Superior temporal gyrus (tissue), 1 donor: ENCODE data around the gene PSG7.
"Not testable (repeated sequence)": the region's sequence is repeated elsewhere in the genome, so short reads cannot be mapped to it uniquely, and the experiment has no call there.

Experiments used
- DNase-seq: peaks from one replicate; pipeline ENCODE4 v3.0.0-alpha.2; 2016; ENCODE audit errors: extremely low spot score

Gene PSG7

GRCh38 chr19:42937107-42937506 lies at the start of gene PSG7:
Gene PSG7, minus strand, starts transcription at chr19:42937207. Its CDS starts 131 bp downstream, at chr19:42937076.
- not testable (repeated sequence) for DNase-seq

- no peak for DNase-seq
Measured at GRCh38 chr19:42985588-42985987, 48.6 kb upstream of the PSG7 start.

- not testable (repeated sequence) for DNase-seq
Measured at GRCh38 chr19:42982111-42982510, 45.1 kb upstream of the PSG7 start.

GRCh38 chr19:42971451-42971850 lies 34.4 kb upstream of the PSG7 start:
- not testable (repeated sequence) for DNase-seq

- DNase-seq, result no peak
Measured at GRCh38 chr19:42965176-42965575, 28.2 kb upstream of the PSG7 start.

- DNase-seq, result no peak
Measured at GRCh38 chr19:42961119-42961518, 24.1 kb upstream of the PSG7 start.

- DNase-seq, result not testable (repeated sequence)
Measured at GRCh38 chr19:42952126-42952525, 15.1 kb upstream of the PSG7 start.

GRCh38 chr19:42951476-42951875 lies 14.5 kb upstream of the PSG7 start:
- not testable (repeated sequence) for DNase-seq

GRCh38 chr19:42942187-42942789 lies 5.3 kb upstream of the PSG7 start:
- no peak for DNase-seq

GRCh38 chr19:42934726-42935125 lies 2.3 kb downstream of the PSG7 start:
- DNase-seq, result not testable (repeated sequence)

- DNase-seq, result not testable (repeated sequence)
Measured at GRCh38 chr19:42934183-42934582, 2.8 kb downstream of the PSG7 start.

GRCh38 chr19:42933412-42933811 lies 3.6 kb downstream of the PSG7 start:
- not testable (repeated sequence) for DNase-seq

GRCh38 chr19:42932485-42933101 lies 4.4 kb downstream of the PSG7 start:
- peak; percentile 10 for DNase-seq

GRCh38 chr19:42930214-42930613 lies 6.8 kb downstream of the PSG7 start:
- DNase-seq, result not testable (repeated sequence)

- no peak for DNase-seq
Measured at GRCh38 chr19:42928896-42929295, 8.1 kb downstream of the PSG7 start.

- DNase-seq, result no peak
Measured at GRCh38 chr19:42926781-42927180, 10.2 kb downstream of the PSG7 start.

GRCh38 chr19:42923106-42923505 lies 13.9 kb downstream of the PSG7 start:
- peak; percentile 14 for DNase-seq

GRCh38 chr19:42920971-42921370 lies 16.0 kb downstream of the PSG7 start:
- not testable (repeated sequence) for DNase-seq

GRCh38 chr19:42919757-42920079 lies 17.3 kb downstream of the PSG7 start:
- DNase-seq, result no peak

GRCh38 chr19:42919070-42919756 lies 17.8 kb downstream of the PSG7 start:
- DNase-seq, result not testable (repeated sequence)

- not testable (repeated sequence) for DNase-seq
Measured at GRCh38 chr19:42918377-42919069, 18.5 kb downstream of the PSG7 start.

GRCh38 chr19:42917634-42918033 lies 19.4 kb downstream of the PSG7 start, which contains the start of gene PSG6:
Gene PSG6, minus strand, starts transcription at chr19:42917894. Its CDS starts 102 bp downstream, at chr19:42917792.
- not testable (repeated sequence) for DNase-seq
